ENCODE results near the gene VASN.
"Not testable (repeated sequence)": the region's sequence is repeated elsewhere in the genome, so short reads cannot be mapped to it uniquely, and the experiment has no call there.

Gene VASN

DNA sequence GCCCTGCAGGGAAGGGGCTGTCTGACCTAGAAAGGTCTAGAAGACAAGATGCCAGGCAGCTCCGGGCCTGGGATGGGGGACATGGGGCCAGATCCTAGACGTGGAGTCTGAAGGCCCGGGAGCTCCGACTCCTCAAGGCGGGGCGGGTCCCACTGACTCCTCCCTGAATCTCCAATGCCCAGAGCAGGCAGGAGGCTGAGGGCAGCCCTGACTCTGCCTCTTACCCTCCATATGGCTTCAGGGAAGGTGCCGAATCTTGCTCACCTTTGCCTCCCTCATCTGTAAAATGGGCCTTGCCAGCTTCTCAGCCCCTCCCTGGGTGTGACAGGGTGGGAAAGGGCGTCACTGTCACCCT, 14.8 kb downstream of the VASN start:
- no peak for DNase-seq

DNA sequence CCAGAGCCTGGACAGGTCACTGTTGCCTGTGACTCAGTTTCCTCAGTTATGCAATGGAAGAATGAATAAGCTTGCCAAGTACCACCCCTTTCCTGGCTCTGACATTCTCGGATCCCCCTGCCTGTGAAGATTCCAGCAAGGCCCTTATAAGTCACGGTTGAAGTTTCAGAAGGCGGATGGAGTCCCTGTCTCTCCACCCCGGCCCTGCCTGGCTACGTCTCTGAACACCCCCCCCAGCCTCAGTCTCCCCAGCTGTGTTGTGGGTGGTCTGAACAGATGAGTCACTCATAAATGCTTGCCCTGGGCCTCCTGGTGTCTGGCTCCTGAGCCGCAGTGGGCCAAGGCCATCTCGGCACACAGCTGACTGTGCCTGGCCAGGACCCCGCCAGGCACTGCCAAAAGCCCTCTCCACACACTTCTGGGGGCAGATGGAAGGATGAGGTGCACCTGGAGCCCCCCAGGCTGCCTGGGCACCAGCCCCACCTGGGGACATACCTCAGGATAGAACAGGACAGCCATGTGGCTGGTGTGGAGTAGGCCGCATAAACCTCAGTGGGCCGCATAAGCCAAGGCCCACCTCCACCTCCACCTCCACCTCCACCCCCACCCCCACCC, 15.4 kb downstream of the VASN start:
- DNase-seq, result peak; percentile 45

GRCh38 chr16:4387781-4388180, 16.1 kb downstream of the VASN start:
- DNase-seq, result peak; percentile 36

DNA sequence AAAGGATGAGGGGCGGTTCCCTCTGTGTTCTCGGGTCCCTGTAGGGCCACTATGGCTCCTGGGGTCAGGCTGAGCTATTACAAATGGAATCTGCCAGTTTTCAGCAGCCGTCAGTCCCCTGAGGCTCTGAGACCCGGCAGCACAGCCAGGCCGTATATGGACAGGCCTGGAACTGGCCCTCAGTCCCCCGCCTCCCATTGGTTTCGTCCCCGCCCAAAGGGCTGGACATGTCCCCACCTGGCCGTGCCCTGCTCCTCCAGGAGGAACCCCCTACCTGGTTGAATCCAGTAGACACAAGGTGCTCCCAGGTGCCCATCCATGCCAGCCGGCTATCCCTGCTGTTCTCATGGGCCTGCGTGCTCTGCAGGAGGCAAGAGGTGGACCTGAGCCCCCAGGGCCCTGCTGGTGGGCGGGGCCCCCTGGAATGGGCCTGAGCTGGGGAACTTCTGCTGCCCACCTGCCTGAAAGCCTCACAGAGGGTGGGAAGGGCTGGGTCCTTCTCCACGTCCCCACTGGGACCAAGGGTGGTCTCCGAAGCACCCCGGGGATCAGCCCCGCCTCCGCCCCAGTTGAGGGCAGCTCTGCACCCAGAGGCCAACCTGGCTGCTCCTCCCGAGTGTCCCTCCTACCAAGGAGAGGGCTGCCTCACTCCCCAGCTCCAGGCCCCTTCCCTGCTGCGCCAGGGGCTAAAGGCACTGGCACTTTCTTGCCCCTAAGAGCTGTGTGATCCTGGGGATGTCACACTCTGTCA, 16.8 kb downstream of the VASN start:
- peak; percentile 48 for DNase-seq

GRCh38 chr16:4389051-4389955, 17.7 kb downstream of the VASN start:
- DNase-seq, result peak; percentile 56

DNA sequence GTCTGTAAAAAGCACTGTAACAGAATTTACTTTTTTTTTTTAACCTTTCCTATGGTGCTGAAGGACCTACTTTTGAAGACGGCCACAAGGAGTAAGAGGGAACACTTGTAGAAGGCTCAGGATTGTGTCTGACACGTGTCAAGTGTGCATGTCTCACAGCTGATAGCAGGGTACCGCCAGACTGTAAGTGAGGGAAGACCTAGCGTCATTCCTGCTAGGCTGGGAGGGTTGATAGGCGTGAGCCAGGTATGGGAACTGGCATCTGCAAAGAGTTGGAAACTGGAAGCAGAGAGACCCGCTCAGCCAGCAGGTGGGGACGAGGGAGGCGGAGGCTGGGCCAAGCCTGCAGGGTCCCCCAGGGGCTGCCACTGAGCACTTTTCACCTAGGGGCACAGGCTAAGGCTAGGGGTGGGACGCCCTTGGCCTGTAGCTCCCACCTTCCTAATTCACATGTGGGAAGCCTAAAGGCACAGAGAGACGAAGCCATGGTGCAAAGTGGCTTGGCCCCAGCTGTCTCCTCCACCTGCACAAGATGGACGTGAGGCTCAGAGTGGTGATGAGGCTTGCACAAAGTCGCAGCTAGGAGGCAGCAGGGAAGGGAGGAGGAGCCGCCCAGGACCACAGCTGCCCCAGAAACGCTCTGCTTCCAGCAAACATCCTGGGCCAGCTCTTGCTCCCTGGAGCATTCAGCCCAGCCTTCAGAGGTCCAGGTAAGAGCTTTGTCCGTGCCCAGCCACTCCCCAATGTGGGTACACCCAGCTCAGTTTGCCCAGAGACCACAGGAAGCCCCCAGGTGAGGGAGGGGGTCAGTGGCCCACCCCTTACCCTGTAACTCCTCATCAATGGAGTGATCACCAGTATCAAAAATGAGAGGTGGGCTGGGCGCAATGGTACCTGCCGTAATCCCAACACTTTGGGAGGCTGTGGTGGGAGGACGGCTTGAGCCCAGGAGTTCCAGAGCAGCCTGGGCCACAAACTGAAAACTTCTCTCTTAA, 18.9 kb downstream of the VASN start:
- no peak for DNase-seq

- DNase-seq, result peak; percentile 67
These were observed 20.2 kb downstream of the VASN start for GRCh38 chr16:4391631-4392381.

DNA sequence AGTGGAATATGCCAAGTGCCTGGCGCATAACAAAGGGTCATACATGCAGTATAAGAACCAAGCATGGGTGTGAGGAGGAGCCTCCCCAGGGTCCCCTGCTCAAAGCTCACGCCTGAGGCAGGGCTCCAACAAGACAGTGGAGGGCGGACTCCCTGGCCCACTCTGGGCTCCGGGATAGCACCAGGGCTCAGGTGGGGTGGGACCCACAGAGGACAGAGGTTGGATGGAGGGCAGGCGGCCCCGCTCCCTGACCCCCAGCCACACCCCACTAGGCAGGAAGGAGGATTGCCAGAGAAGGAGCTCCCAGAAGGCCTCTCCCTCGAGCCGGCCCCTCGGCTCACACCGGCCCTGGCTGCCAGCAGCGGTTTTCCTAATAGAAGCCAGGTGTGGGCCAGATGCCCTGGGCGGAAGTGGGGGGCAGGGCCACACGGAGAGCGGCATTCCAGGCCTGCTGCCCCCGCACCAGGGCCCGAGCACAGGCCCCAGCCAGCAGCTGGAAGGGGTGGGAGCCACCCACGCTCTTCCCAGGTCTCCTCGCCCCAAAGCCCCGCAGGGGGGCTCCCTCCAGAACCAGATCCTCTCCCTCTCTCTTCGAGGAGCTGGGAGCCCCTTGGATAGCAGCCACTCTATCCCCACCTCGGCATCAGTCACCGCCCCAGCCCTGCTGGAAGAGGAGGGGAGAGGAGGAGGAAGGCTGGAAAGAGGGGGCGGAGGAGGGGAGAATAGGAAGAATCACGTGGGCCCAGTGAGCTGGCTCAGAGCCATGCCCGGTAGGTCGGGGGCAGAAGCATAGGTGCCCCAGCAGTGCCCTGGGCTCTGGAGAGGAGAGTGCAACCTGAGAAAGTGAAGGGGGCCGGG, 21.0 kb downstream of the VASN start:
- DNase-seq, result peak; percentile 89

- DNase-seq, result peak; percentile 61
These were observed 21.6 kb downstream of the VASN start for GRCh38 chr16:4393240-4393600.

DNA sequence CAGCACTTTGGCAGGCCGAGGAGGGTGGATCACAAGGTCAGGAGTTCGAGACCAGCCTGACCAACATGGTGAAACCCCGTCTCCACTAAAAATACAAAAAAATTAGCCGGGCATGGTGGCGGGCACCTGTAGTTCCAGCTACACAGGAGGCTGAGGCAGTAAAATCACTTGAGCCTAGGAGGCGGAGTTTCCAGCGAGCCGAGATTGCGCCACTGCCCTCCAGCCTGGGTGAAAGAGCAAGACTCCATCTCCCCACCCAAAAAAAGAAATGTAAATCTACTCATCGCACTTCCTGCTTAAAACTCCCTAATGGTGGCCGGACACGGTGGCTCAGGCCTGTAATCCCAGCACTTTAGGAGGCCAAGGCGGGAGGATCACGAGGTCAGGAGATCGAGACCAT, 22.2 kb downstream of the VASN start:
- not testable (repeated sequence) for DNase-seq

GRCh38 chr16:4395055-4395726, 23.5 kb downstream of the VASN start:
- DNase-seq, result peak; percentile 26

DNA sequence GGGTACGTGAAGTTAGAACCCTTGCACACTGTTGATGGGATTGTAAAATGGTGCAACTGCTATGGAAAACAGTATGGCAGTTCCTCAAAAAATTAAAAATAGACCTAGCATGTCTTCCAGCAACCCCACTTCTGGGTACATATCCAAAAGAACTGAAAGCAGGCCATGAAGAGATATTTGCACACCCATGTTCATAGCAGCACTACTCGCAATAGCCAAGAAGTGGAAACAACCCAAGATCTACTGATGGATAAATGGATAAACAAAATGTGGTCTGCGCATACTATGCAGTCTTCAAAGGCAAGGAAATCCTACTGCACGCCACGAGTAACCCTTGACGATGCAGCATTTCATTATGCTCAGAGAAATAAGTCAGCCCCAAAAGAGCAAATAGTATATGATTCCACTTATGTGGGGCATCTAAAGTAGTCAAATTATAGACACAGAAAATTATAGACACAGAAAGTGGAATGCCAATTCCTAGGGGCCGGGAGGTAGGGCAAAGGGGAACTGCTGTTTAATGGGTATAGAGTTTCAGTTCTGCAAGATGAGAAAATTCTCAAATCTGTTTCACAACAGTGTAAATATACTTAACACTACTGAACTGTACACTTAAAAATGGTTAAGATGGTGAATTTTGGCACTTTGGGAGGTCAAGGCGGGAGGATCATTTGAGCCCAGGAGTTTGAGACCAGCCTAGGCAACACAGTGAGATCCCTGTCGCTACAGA, 27.5 kb downstream of the VASN start:
- DNase-seq, result peak; percentile 29

GRCh38 chr16:4401094-4401501, 29.4 kb downstream of the VASN start:
- DNase-seq, result peak; percentile 34

DNA sequence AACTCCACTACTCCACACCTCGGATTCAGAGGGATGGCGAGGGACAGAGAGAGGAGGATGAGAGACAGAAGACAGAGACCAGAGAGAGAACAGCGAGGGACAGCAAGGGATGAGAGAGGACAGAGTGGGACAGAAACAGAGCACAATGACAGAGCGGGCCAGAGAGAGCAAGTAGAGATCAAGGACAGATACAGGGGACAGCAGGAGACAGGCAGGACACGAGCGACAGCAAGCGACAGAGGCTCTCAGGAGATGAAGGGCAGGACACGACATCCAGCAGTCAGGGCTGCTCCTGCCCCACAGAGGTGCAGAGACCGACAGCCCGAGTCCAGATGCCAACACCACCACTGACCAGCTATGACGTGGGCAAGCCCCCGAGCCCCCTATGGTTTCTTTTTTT, 29.9 kb downstream of the VASN start:
- DNase-seq, result no peak

DNA sequence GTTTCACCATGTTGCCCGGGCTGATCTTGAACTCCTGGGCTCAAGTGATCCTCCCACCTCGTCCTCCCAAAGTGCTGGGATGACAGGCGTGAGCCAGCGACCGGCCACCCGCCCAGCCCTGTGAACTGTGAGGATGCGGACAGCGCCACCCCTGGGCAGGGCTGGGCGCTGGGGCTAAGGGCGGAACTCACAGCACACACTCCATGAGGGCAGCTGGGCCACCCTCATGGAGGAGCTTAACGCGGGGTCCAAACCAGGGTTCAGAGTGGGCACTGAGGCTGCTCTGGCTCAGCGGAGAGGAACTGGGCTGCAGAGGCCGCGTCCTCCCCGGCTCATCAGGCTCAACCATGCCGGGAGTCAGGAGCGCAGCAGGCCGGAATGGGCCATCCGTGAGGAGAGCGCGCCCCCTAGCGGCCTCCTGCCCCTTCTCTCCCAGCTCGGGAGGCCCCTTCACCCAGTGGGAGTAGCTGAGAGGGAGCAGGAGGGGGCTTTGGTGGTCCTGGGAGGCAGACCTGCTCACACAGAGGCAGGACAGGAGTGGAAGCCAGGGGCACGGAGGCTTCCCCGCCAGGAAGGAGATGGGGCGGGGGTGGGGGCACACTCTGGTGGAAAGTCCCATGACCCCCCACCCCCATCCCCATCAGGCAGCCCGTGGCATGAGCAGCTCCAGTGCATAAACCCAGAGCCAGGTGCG, 30.9 kb downstream of the VASN start:
- peak; percentile 89 for DNase-seq

- DNase-seq, result peak; percentile 34
These were observed 31.7 kb downstream of the VASN start for GRCh38 chr16:4403133-4403949.

- DNase-seq, result no peak
These were observed 32.8 kb downstream of the VASN start for GRCh38 chr16:4404247-4404966.

All from left hindlimb (tissue), 1 donor.